Endothelial cell of umbilical vein (primary cell): ENCODE results near the gene PCDHGA10. TPM values are rescaled to one million over a fixed set of nuclear protein-coding genes. Genes with fewer than 3 reads are reported as not detected.

Experiments used
- BruUV-seq: library from RNA; stranded (reverse); fragments of 400-500 nt; replicated peaks from 2 replicates; lab custom pipeline; 2021; lab: Mats Ljungman, UMichigan
- CTCF ChIA-PET: fragments of 300-600, 350-600 bp; sonication (Branson Sonifier 250); formaldehyde crosslinking; loops from one replicate; lab custom pipeline; 2021; ENCODE audit warnings: antibody characterized with exemption, inconsistent platforms; lab: Charles Lee
- POLR2A ChIA-PET: fragments of 300-600, 350-600 bp; sonication (Branson Sonifier 250); formaldehyde crosslinking; loops from one replicate; lab custom pipeline; 2021; ENCODE audit warnings: antibody characterized with exemption, inconsistent platforms; lab: Charles Lee
- DNase-seq: peaks from one replicate; pipeline ENCODE4 v3.0.0-alpha.2; 2011; ENCODE audit warnings: low read depth, low spot score
- FAIRE-seq: peaks from 2 replicates; lab custom pipeline; 2011; peaks lifted over from hg19 to GRCh38; lab: Jason Lieb, UNC
- H2AFZ ChIP-seq: 2 replicates; pipeline ENCODE4 v1.6.0; 2012; ENCODE audit warnings: low read depth, low read length, control low read depth, inconsistent platforms
- H3K27ac ChIP-seq: 2 replicates; pipeline ENCODE4 v1.5.1; 2011; ENCODE audit warnings: low read depth, mild to moderate bottlenecking, control low read depth, low read length, moderate library complexity; ENCODE audit not compliant: insufficient read depth
- H3K27me3 ChIP-seq, 2 experiments: 2 replicates each; pipeline versions ENCODE4 v1.6.0 to v1.6.1; 2011; ENCODE audit warnings: low read length in 2 of 2, mixed read lengths in 1 of 2; ENCODE audit not compliant: control insufficient read depth in 2 of 2, insufficient read depth in 2 of 2
- H3K36me3 ChIP-seq, 2 experiments: 2 replicates in 1 of 2; 3 replicates in 1 of 2; pipeline ENCODE4 v1.5.1; 2011; ENCODE audit warnings: low read length in 2 of 2, mild to moderate bottlenecking in 1 of 2, moderate library complexity in 1 of 2; ENCODE audit not compliant: control insufficient read depth in 2 of 2, insufficient read depth in 2 of 2; ENCODE audit errors: extremely low read depth in 1 of 2
- H3K4me1 ChIP-seq: 3 replicates; pipeline ENCODE4 v1.5.1; 2011; ENCODE audit warnings: mild to moderate bottlenecking, low read length; ENCODE audit not compliant: control insufficient read depth, insufficient read depth; ENCODE audit errors: extremely low read depth
- H3K4me2 ChIP-seq: 2 replicates; pipeline ENCODE4 v1.6.1; 2011; ENCODE audit warnings: low read length, control low read depth, mixed read lengths; ENCODE audit not compliant: insufficient read depth
- H3K4me3 ChIP-seq, 3 experiments: fragments of 200-600 bp in 1 of 3; sonication (generic), shearing (Covaris generic) in 1 of 3; replicated peaks in 1 of 3; 2 replicates each; pipeline ENCODE4 v1.5.1; 2011 to 2016; ENCODE audit warnings: control low read depth in 3 of 3, low read length in 3 of 3, mild to moderate bottlenecking in 2 of 3, inconsistent platforms in 1 of 3, low read depth in 1 of 3, moderate library complexity in 1 of 3; ENCODE audit not compliant: insufficient read depth in 1 of 3
- H3K79me2 ChIP-seq: 2 replicates; pipeline ENCODE4 v1.6.0; 2012; ENCODE audit warnings: low read length, inconsistent platforms; ENCODE audit not compliant: control insufficient read depth, insufficient read depth
- H3K9ac ChIP-seq: replicated peaks from 2 replicates; pipeline ENCODE3; 2011; ENCODE audit warnings: low read length, control low read depth; ENCODE audit not compliant: insufficient read depth; ENCODE audit errors: extremely low read depth
- H3K9me1 ChIP-seq: replicated peaks from 3 replicates; pipeline ENCODE4 v1.6.0; 2011; ENCODE audit warnings: mild to moderate bottlenecking, low read length; ENCODE audit not compliant: control insufficient read depth, insufficient read depth; ENCODE audit errors: extremely low read depth
- H3K9me3 ChIP-seq: replicated peaks from 2 replicates; pipeline ENCODE4 v1.5.1; 2012; ENCODE audit warnings: low read length, inconsistent platforms; ENCODE audit not compliant: control insufficient read depth, insufficient read depth
- H4K20me1 ChIP-seq: replicated peaks from 2 replicates; pipeline ENCODE3; 2011; ENCODE audit warnings: mild to moderate bottlenecking, low read length; ENCODE audit not compliant: control insufficient read depth, insufficient read depth; ENCODE audit errors: extremely low read depth
- EZH2 ChIP-seq: IDR thresholded peaks from 2 replicates; pipeline ENCODE4 v1.6.1; 2012; ENCODE audit warnings: borderline replicate concordance, low read depth, mild to moderate bottlenecking, moderate library complexity, low read length, inconsistent platforms; ENCODE audit not compliant: severe bottlenecking
- FOS ChIP-seq: IDR thresholded peaks from 2 replicates; pipeline ENCODE4 v1.6.1; 2011; ENCODE audit warnings: mild to moderate bottlenecking, low read length, moderate library complexity, borderline replicate concordance; ENCODE audit not compliant: insufficient read depth
- GATA2 ChIP-seq: IDR thresholded peaks from 2 replicates; pipeline ENCODE4 v1.7.0; 2011; ENCODE audit warnings: low read depth, mild to moderate bottlenecking, moderate library complexity, mixed read lengths, low read length; ENCODE audit not compliant: insufficient read length, insufficient read depth
- JUN ChIP-seq: IDR thresholded peaks from 2 replicates; pipeline ENCODE4 v1.6.1; 2011; ENCODE audit warnings: borderline replicate concordance, low read depth; ENCODE audit not compliant: insufficient read length, insufficient read depth
- MYC ChIP-seq: IDR thresholded peaks from one replicate; pipeline ENCODE4 v1.6.1; 2011; ENCODE audit warnings: mild to moderate bottlenecking, low read depth, low read length
- POLR2A ChIP-seq: IDR thresholded peaks from 2 replicates; pipeline ENCODE4 v1.6.1; 2012; ENCODE audit warnings: low read depth, mild to moderate bottlenecking, control low read depth, low read length
- POLR2AphosphoS5 ChIP-seq: IDR thresholded peaks from 2 replicates; pipeline ENCODE4 v1.6.1; 2012; ENCODE audit warnings: low read depth, mild to moderate bottlenecking, control low read depth, low read length, moderate library complexity; ENCODE audit not compliant: insufficient read depth
- dilution Hi-C: fragments of 300-500 bp; cut with MboI; formaldehyde crosslinking; loops from one replicate; pipeline ENCODE4 v1.15.0; 2019; ENCODE audit warnings: low sequenced_read_pairs; ENCODE audit not compliant: extremely low pct_ligation_motif_present
- intact Hi-C: fragments of 100-400 bp; cut with micrococcal nuclease; formaldehyde crosslinking; loops from one replicate; pipeline ENCODE4 v1.10.0; 2022
- polyA plus RNA-seq, 4 experiments: library from polyadenylated mRNA; depleted of rRNA in 3 of 4; stranded (reverse) in 3 of 4; unstranded in 1 of 4; fragments of >200 nt; gene quantifications; 2 replicates each; pipeline versions ENCODE4 v1.2.1 to v1.2.3, GENCODE V29; 2011 to 2012; ENCODE audit warnings: missing spikeins in 1 of 4
- total RNA-seq: library from RNA; stranded (reverse); gene quantifications from 2 replicates; pipeline ENCODE4 v1.2.3, GENCODE V29; 2021
- TF ChIP-seq, protein P1 (sequence below), 2 donors: IDR thresholded peaks; 1 replicate in 1 of 2; 2 replicates in 1 of 2; pipeline ENCODE4 v1.5.1; 2011; ENCODE audit warnings: low read length in 2 of 2, mild to moderate bottlenecking in 2 of 2, moderate library complexity in 2 of 2, control low read depth in 1 of 2, inconsistent platforms in 1 of 2, low read depth in 1 of 2; ENCODE audit not compliant: insufficient read depth in 1 of 2; ENCODE audit errors: extremely low read depth in 1 of 2
- TF ChIP-seq, protein P2 (sequence below): IDR thresholded peaks from 2 replicates; pipeline ENCODE4 v1.6.1; 2011; ENCODE audit not compliant: insufficient read depth, insufficient read length

Gene PCDHGA10
- total and polyA plus RNA-seq, 2 donors (not counting 3 experiments of a cell fraction or from before 2014, with no cell fraction given): 3.6 to 4.4 TPM

DNA sequence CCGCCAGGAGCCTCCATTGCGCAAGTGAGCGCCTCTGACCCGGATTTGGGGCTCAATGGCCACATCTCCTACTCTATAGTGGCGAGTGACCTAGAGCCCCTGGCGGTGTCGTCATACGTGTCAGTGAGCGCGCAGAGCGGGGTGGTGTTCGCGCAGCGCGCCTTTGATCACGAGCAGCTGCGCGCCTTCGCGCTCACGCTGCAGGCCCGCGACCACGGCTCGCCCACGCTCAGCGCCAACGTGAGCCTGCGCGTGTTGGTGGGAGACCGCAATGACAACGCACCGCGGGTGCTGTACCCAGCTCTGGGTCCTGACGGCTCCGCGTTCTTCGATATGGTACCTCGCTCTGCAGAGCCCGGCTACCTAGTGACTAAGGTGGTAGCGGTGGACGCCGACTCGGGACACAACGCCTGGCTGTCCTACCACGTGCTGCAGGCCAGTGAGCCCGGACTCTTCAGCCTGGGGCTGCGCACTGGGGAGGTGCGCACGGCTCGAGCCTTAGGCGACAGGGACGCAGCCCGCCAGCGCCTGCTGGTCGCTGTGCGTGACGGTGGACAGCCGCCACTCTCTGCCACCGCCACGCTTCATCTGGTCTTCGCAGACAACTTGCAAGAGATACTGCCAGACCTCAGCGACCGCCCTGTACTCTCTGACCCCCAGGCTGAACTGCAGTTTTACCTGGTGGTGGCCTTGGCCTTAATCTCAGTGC lies 3.0 kb upstream of the PCDHGA10 start:
- POLR2A ChIA-PET: no interaction called here
- no peak overlapping the region for H3K27ac ChIP-seq
- H3K4me3 ChIP-seq: no peak overlapping the region
- no TSS peak for BruUV-seq
- no peaks in the 10 kb centered on the region for H3K9me1 ChIP-seq
- H3K36me3 ChIP-seq: no peaks in the 10 kb centered on the region
- H3K79me2 ChIP-seq: no peaks in the 10 kb centered on the region
- no peaks in the 10 kb centered on the region for H3K9me3 ChIP-seq
- H4K20me1 ChIP-seq: peaks cover 5% of the 10 kb centered on the region
- H3K27me3 ChIP-seq: peaks cover 55 to 82% of the 10 kb centered on the region in 2 experiments
- H3K9ac ChIP-seq: no peak overlapping the region
- dilution Hi-C loops (no loop called here), intact Hi-C loops (no loop called here)
- TF ChIP-seq EZH2 (peak; percentile 72), JUN (no peak)
- FAIRE-seq: no peak
- no peak for DNase-seq
- H2AFZ ChIP-seq: no peak overlapping the region
- CTCF ChIA-PET: interaction anchor here (0.6 kb wide), 1 partner anchor 21 kb away, joined by 3 read pairs; the partner anchor contains the start of gene PCDHGA12
- no peak overlapping the region for H3K4me2 ChIP-seq
- peaks cover 3% of the 10 kb centered on the region for H3K4me1 ChIP-seq

DNA sequence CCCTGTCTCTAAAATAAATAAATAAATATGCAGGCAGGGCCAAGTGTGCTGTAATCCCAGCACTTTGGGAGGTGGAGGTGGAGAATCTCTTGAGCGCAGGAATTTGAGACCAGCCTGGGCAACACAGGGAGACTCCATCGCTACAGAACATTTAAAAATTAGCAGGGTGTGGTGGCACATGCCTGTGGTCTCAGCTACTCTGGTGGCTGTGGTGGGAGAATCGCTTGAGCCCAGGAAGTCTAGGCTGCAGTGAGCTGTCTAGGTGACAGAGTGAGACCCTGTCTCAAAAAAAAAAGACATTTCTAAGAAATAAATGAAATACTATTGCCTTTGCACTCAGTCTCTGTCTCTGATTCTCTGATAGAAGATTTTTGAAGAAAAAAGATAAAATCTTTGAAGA lies 1.2 kb upstream of the PCDHGA10 start:
- Histone ChIP-seq H3K9ac (no peak overlapping the region), H3K9me1 (no peaks in the 10 kb centered on the region), H3K4me3 (no peak overlapping the region), H2AFZ (no peak overlapping the region), H3K4me1 (peaks cover 3% of the 10 kb centered on the region), H3K27me3 (peaks cover 52 to 89% of the 10 kb centered on the region in 2 experiments), H3K9me3 (no peaks in the 10 kb centered on the region), H3K4me2 (no peak overlapping the region), H3K79me2 (no peaks in the 10 kb centered on the region), H3K36me3 (no peaks in the 10 kb centered on the region), H4K20me1 (peaks cover 5% of the 10 kb centered on the region), H3K27ac (no peak overlapping the region)
- ChIA-PET CTCF (interaction anchor here (3.0 to 11.3 kb wide), 2 partner anchors 149 to 152 kb away, joined by 34 to 335 read pairs; no protein-coding TSS in a partner anchor), POLR2A (no interaction called here)
- TF ChIP-seq POLR2A: no peak
- TF ChIP-seq MYC: no peak
- TF ChIP-seq, protein P1, sequence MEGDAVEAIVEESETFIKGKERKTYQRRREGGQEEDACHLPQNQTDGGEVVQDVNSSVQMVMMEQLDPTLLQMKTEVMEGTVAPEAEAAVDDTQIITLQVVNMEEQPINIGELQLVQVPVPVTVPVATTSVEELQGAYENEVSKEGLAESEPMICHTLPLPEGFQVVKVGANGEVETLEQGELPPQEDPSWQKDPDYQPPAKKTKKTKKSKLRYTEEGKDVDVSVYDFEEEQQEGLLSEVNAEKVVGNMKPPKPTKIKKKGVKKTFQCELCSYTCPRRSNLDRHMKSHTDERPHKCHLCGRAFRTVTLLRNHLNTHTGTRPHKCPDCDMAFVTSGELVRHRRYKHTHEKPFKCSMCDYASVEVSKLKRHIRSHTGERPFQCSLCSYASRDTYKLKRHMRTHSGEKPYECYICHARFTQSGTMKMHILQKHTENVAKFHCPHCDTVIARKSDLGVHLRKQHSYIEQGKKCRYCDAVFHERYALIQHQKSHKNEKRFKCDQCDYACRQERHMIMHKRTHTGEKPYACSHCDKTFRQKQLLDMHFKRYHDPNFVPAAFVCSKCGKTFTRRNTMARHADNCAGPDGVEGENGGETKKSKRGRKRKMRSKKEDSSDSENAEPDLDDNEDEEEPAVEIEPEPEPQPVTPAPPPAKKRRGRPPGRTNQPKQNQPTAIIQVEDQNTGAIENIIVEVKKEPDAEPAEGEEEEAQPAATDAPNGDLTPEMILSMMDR (IDR thresholded peaks at IDR 0.05; ENCODE audit: extremely low read depth in 1 of 2, insufficient read depth in 1 of 2, low read depth in 1 of 2, low read length in 2 of 2): no peak
- TF ChIP-seq GATA2: no peak
- no peak for TF ChIP-seq EZH2
- no peak for TF ChIP-seq JUN
- no peak for TF ChIP-seq FOS
- TF ChIP-seq POLR2AphosphoS5: no peak
- TF ChIP-seq, protein P2, sequence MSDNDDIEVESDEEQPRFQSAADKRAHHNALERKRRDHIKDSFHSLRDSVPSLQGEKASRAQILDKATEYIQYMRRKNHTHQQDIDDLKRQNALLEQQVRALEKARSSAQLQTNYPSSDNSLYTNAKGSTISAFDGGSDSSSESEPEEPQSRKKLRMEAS: no peak
- no peak for DNase-seq
- no TSS peak for BruUV-seq
- intact Hi-C loops: no loop called here
- dilution Hi-C loops: no loop called here
- no peak for FAIRE-seq
